Urinary bladder (tissue), 4 donors: Measurements from ENCODE around the gene BABAM2. TPM values are rescaled to one million over a fixed set of nuclear protein-coding genes. Genes with fewer than 3 reads are reported as not detected.
A peak's percentile ranks its signal among the peaks of the same experiment; 100 is the strongest.

Source experiments
- DNase-seq: peaks from one replicate; pipeline ENCODE4 v3.0.0-alpha.2; 2015; ENCODE audit errors: extremely low spot score
- H3K27ac ChIP-seq: one replicate; pipeline ENCODE4 v1.5.1; 2013; ENCODE audit warnings: low read depth, mild to moderate bottlenecking, moderate library complexity
- H3K36me3 ChIP-seq: one replicate; pipeline ENCODE4 v1.6.1; 2013; ENCODE audit warnings: mild to moderate bottlenecking, moderate library complexity; ENCODE audit not compliant: insufficient read depth
- H3K4me1 ChIP-seq: one replicate; pipeline ENCODE4 v1.6.1; 2013; ENCODE audit warnings: mild to moderate bottlenecking, moderate library complexity; ENCODE audit not compliant: insufficient read depth
- H3K4me3 ChIP-seq: one replicate; pipeline ENCODE4 v1.5.1; 2013; ENCODE audit warnings: low read depth, low read length
- WGBS: extraction: QIAGEN DNeasy Blood & Tissue Kit; methylation state at CpG from one replicate; pipeline ENCODE4 v1.1.7; 2013; 5-methylcytosine and 5-hydroxymethylcytosine counted together
- polyA plus RNA-seq: library from polyadenylated mRNA; stranded (reverse); fragments of 200-250 nt; gene quantifications from one replicate; pipeline ENCODE4 v1.2.3, GENCODE V29; 2013
- total RNA-seq: library from RNA; depleted of rRNA; stranded (reverse); fragments of >200 nt; gene quantifications from one replicate; pipeline ENCODE4 v1.2.3, GENCODE V29; 2014
- donor health status: healthy with polysubstance abuse.
- donor health status: healthy.

The BABAM2 gene
- total and polyA plus RNA-seq, 2 donors = 37.0 to 40.6 TPM

GRCh38 chr2:28273751-28274150, 383.2 kb downstream of the BABAM2 start:
- no peaks in the 10 kb centered on the region for H3K36me3 ChIP-seq
- no peaks in the 10 kb centered on the region for H3K4me1 ChIP-seq
- WGBS = 94% methylated on average over 6 of the region's 6 CpGs
- no peak overlapping the region for H3K27ac ChIP-seq
- H3K4me3 ChIP-seq = no peak overlapping the region
- no peak for DNase-seq

DNA sequence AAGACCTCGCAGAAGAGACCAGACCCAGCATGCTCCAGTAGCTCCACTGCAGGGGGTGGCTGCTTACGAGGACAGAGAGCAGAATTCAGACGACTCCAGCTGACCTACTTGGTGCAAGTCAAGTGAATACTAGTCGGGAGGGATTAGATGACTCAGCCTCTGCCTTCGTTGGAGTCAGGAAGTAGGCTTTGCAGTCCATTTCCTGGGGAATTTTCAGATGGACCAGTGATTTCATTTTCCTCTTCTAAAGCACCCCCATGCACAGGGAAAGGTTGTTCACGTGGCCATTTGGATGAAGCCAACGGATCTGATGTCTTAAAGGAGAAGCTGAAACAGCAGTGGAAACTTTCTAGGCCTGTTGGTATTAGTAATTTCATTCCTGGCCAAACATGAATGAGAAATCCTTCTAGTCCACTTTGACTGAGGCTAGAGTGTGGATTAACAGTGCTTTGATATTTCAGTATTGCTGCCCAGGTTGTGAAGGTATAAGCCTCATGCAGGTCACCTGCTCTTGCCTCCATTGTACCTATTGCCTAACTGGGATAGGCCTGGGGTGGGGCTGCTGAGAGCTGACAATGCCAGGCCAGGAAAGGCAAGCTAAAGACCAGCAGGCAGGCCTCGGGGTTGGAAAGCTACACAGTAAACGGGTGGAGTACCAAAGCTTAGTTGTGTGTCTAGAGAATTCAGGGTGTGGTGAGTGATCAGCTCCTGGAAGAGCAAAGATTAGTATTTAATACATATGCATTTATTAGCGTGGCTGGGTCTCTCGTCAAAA, 384.6 kb downstream of the BABAM2 start:
- Histone ChIP-seq H3K4me3 (no peak overlapping the region), H3K36me3 (no peaks in the 10 kb centered on the region), H3K27ac (peak overlapping the region; percentile 69), H3K4me1 (no peaks in the 10 kb centered on the region)
- 31% methylated on average over 11 of the region's 11 CpGs for WGBS
- DNase-seq = no peak

GRCh38 chr2:28276076-28276618, 385.6 kb downstream of the BABAM2 start:
- H3K27ac ChIP-seq = peak overlapping the region; percentile 75
- H3K36me3 ChIP-seq = no peaks in the 10 kb centered on the region
- H3K4me1 ChIP-seq = no peaks in the 10 kb centered on the region
- DNase-seq = peak; percentile 60
- 35% methylated on average over 11 of the region's 11 CpGs for WGBS
- no peak overlapping the region for H3K4me3 ChIP-seq

DNA sequence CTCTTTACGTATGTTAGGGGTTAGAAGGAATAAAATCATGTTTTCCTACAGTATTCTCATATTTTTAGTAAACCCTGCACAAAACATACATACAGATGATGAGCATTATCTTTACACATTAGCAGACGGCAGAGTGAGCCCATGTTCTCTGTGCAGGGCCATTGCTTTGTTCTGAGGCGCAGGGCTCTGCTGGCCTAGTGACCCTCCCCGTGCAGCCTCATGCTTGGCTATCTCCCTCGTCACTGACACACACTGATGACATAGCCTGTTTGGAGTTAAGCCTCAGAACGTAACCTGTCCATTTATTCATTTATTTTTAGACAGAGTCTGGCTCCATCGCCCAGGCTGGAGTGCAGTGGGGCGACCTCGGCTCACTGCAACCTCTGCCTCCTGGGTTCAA, 386.3 kb downstream of the BABAM2 start:
- no peak for DNase-seq
- no peaks in the 10 kb centered on the region for H3K36me3 ChIP-seq
- WGBS = 71% methylated on average over 9 of the region's 9 CpGs
- H3K4me1 ChIP-seq = no peaks in the 10 kb centered on the region
- H3K4me3 ChIP-seq = no peak overlapping the region
- no peak overlapping the region for H3K27ac ChIP-seq

DNA sequence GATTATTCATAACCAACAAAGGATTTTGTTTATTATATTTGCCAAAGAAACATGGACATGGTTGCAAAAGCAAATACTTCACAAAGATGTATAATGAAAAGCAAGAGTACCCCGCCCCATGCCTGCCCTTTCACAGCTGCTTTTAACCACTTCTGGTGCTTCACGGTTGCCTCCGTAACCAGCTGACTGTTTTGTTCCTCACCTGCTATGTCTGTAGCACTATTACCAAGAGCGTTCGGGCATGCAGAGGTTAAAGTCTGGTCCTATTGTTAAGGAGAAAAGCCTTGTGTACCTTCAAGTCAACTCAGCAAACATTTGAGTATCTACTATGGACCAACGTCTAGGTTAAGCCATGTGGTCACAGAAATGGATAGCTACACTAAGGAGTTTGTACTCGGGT, 386.9 kb downstream of the BABAM2 start:
- H3K4me3 ChIP-seq = no peak overlapping the region
- no peaks in the 10 kb centered on the region for H3K36me3 ChIP-seq
- WGBS = 90% methylated on average over 7 of the region's 7 CpGs
- H3K4me1 ChIP-seq = no peaks in the 10 kb centered on the region
- no peak overlapping the region for H3K27ac ChIP-seq
- DNase-seq = no peak

- no peak for DNase-seq
- no peak overlapping the region for H3K4me3 ChIP-seq
- no peaks in the 10 kb centered on the region for H3K4me1 ChIP-seq
- WGBS = 79% methylated on average over 4 of the region's 4 CpGs
- H3K27ac ChIP-seq = no peak overlapping the region
- H3K36me3 ChIP-seq = no peaks in the 10 kb centered on the region
Measured at GRCh38 chr2:28279371-28279770, 388.8 kb downstream of the BABAM2 start.

- Histone ChIP-seq H3K27ac (no peak overlapping the region), H3K36me3 (no peaks in the 10 kb centered on the region), H3K4me3 (no peak overlapping the region), H3K4me1 (no peaks in the 10 kb centered on the region)
- no peak for DNase-seq
- 90% methylated on average over 4 of the region's 4 CpGs for WGBS
Measured at GRCh38 chr2:28280619-28281018, 390.1 kb downstream of the BABAM2 start.

GRCh38 chr2:28281739-28282138, 391.2 kb downstream of the BABAM2 start:
- no peaks in the 10 kb centered on the region for H3K36me3 ChIP-seq
- WGBS = 87% methylated on average over 1 of the region's 1 CpG
- H3K27ac ChIP-seq = peak overlapping the region; percentile 41
- no peaks in the 10 kb centered on the region for H3K4me1 ChIP-seq
- DNase-seq = no peak
- H3K4me3 ChIP-seq = no peak overlapping the region

- no peak for DNase-seq
- Histone ChIP-seq H3K27ac (no peak overlapping the region), H3K36me3 (no peaks in the 10 kb centered on the region), H3K4me1 (no peaks in the 10 kb centered on the region), H3K4me3 (no peak overlapping the region)
- WGBS = 58% methylated on average over 3 of the region's 3 CpGs
Measured at GRCh38 chr2:28282248-28282647, 391.7 kb downstream of the BABAM2 start.

GRCh38 chr2:28282861-28283646, 392.5 kb downstream of the BABAM2 start:
- Histone ChIP-seq H3K4me1 (no peaks in the 10 kb centered on the region), H3K27ac (no peak overlapping the region), H3K4me3 (no peak overlapping the region), H3K36me3 (no peaks in the 10 kb centered on the region)
- WGBS = 86% methylated on average over 7 of the region's 7 CpGs
- no peak for DNase-seq

- H3K4me1 ChIP-seq = no peaks in the 10 kb centered on the region
- no peak for DNase-seq
- 86% methylated on average over 1 of the region's 1 CpG for WGBS
Measured at GRCh38 chr2:28283861-28284260, 393.3 kb downstream of the BABAM2 start.

DNA sequence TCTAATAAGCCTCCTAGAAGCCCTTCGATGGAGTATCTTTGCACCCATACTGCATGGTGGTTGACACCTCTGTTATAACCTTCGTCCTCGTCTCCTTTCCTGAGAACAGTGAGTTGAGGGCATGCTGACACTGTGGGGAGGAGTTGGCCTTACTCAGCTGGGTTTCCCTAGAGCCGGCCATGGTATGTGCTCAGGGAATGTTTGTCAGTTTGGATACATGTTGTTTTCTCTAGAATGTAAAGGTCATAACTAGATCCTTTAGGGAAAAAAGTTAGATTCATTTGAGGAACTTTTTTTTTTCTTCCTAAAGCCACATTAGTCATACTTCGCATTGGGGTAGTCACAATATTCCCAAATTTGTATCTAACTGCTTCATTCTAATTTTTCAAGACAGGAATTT, 396.1 kb downstream of the BABAM2 start:
- H3K27ac ChIP-seq = no peak overlapping the region
- 77% methylated on average over 5 of the region's 5 CpGs for WGBS

More at GRCh38 chr2:28283861-28284260, 393.3 kb downstream of the BABAM2 start:
- Histone ChIP-seq H3K27ac (no peak overlapping the region), H3K36me3 (no peaks in the 10 kb centered on the region), H3K4me3 (no peak overlapping the region)

GRCh38 chr2:28287256-28287915, 396.9 kb downstream of the BABAM2 start:
- WGBS = 76% methylated on average over 4 of the region's 4 CpGs
- no peak overlapping the region for H3K4me3 ChIP-seq
- H3K4me1 ChIP-seq = no peaks in the 10 kb centered on the region
- H3K27ac ChIP-seq = no peak overlapping the region
- DNase-seq = no peak
- no peaks in the 10 kb centered on the region for H3K36me3 ChIP-seq

More for the DNA sequence above, 396.1 kb downstream of the BABAM2 start:
- DNase-seq = no peak
- H3K36me3 ChIP-seq = no peaks in the 10 kb centered on the region
- no peaks in the 10 kb centered on the region for H3K4me1 ChIP-seq
- H3K4me3 ChIP-seq = no peak overlapping the region
